K562 (cell line): ENCODE results near the gene C16orf78. TPM values are rescaled to one million over a fixed set of nuclear protein-coding genes. Genes with fewer than 3 reads are reported as not detected.

Experiments used
- ATAC-seq: fragments of 200-7000 bp; cut with Tn5 transposase; 3 replicates; pipeline ENCODE4 v1.9.1; 2020; ENCODE audit warnings: moderate library complexity
- BruUV-seq: library from RNA; stranded (reverse); fragments of 400-500 nt; replicated peaks from 2 replicates; lab custom pipeline; 2021; lab: Mats Ljungman, UMichigan
- CTCF ChIA-PET: fragments of 300-600 bp; formaldehyde crosslinking; extraction: SDS; loops from one replicate; lab custom pipeline; 2021; ENCODE audit warnings: low intra/inter-chr PET ratio; lab: Yijun Ruan, JAX
- POLR2A ChIA-PET: fragments of 300-600, 350-650 bp; sonication (Branson Sonifier 250); formaldehyde crosslinking; extraction: SDS; loops from one replicate; lab custom pipeline; 2021; ENCODE audit warnings: antibody characterized with exemption, inconsistent platforms; lab: Yijun Ruan, JAX
- DNase-seq, 4 experiments: peaks; one replicate each; pipeline versions ENCODE4 v3.0.0 to v3.0.0-alpha.2; 2011 to 2018; ENCODE audit warnings: low spot score in 3 of 4, mixed read lengths in 3 of 4; ENCODE audit errors: extremely low read depth in 1 of 4
- FAIRE-seq: peaks from 2 replicates; lab custom pipeline; 2011; peaks lifted over from hg19 to GRCh38; lab: Jason Lieb, UNC
- H2AFZ ChIP-seq: 2 replicates; pipeline ENCODE4 v1.6.0; 2011; ENCODE audit warnings: low read depth, low read length, control low read depth, inconsistent platforms
- H3K27ac ChIP-seq: fragments of 200-600 bp; 3 replicates; pipeline ENCODE4 v1.8.0; 2011; ENCODE audit warnings: low read depth, mild to moderate bottlenecking, control low read depth, inconsistent platforms, low read length, moderate library complexity, mixed read lengths; ENCODE audit errors: extremely low read depth
- H3K27me3 ChIP-seq, 2 experiments: fragments of 300-600 bp in 1 of 2; 2 replicates in 1 of 2; 3 replicates in 1 of 2; pipeline versions ENCODE4 v1.6.0 to v1.8.0; 2011; ENCODE audit warnings: inconsistent platforms in 2 of 2, low read length in 2 of 2, mild to moderate bottlenecking in 1 of 2, mixed read lengths in 1 of 2, moderate library complexity in 1 of 2; ENCODE audit not compliant: control insufficient read depth in 2 of 2, insufficient read depth in 2 of 2
- H3K36me3 ChIP-seq: fragments of 300-600 bp; 3 replicates; pipeline ENCODE4 v1.8.0; 2011; ENCODE audit warnings: mild to moderate bottlenecking, low read length, inconsistent platforms; ENCODE audit not compliant: control insufficient read depth, insufficient read depth
- H3K4me1 ChIP-seq, 2 experiments: fragments of 200-600 bp in 1 of 2; replicated peaks in 1 of 2; 2 replicates in 1 of 2; 3 replicates in 1 of 2; pipeline versions ENCODE4 v1.5.1 to v1.8.0; 2011; ENCODE audit warnings: inconsistent platforms in 2 of 2, low read length in 2 of 2, mild to moderate bottlenecking in 1 of 2, mixed read lengths in 1 of 2, moderate library complexity in 1 of 2; ENCODE audit not compliant: control insufficient read depth in 2 of 2, insufficient read depth in 2 of 2
- H3K4me2 ChIP-seq: 2 replicates; pipeline ENCODE4 v1.6.1; 2011; ENCODE audit warnings: low read length, control low read depth, inconsistent platforms, mixed read lengths; ENCODE audit not compliant: insufficient read depth
- H3K4me3 ChIP-seq: fragments of 200-600 bp; sonication (generic), shearing (Covaris generic); 2 replicates; pipeline ENCODE4 v1.5.1; 2016; ENCODE audit warnings: control low read depth, inconsistent platforms
- H3K79me2 ChIP-seq: fragments of 200-600 bp; 3 replicates; pipeline ENCODE4 v1.8.0; 2011; ENCODE audit warnings: low read length, inconsistent platforms; ENCODE audit not compliant: control insufficient read depth, insufficient read depth
- H3K9ac ChIP-seq, 2 experiments: 2 replicates each; pipeline versions ENCODE4 v1.6.0 to v1.6.1; 2011; ENCODE audit warnings: low read depth in 2 of 2, low read length in 2 of 2, control low read depth in 1 of 2, inconsistent platforms in 1 of 2, mild to moderate bottlenecking in 1 of 2, mixed read lengths in 1 of 2; ENCODE audit not compliant: insufficient read depth in 1 of 2
- H3K9me1 ChIP-seq: one replicate; pipeline ENCODE4 v1.6.0; 2011; ENCODE audit warnings: inconsistent platforms, mild to moderate bottlenecking, low read length, moderate library complexity; ENCODE audit not compliant: control insufficient read depth, insufficient read depth
- H3K9me3 ChIP-seq: replicated peaks from 2 replicates; pipeline ENCODE4 v1.5.1; 2011; ENCODE audit warnings: low read depth, low read length, inconsistent platforms; ENCODE audit not compliant: control insufficient read depth, insufficient read depth
- H4K20me1 ChIP-seq: replicated peaks from 2 replicates; pipeline ENCODE4 v1.6.1; 2011; ENCODE audit warnings: low read length, inconsistent platforms, mixed read lengths; ENCODE audit not compliant: control insufficient read depth, insufficient read depth
- SMARCE1 ChIP-seq: fragments of 450-650 bp; IDR thresholded peaks from 2 replicates; pipeline ENCODE4 v1.7.1; 2016; ENCODE audit warnings: mild to moderate bottlenecking
- TCF3 ChIP-seq: sonication (generic); formaldehyde crosslinking; IDR thresholded peaks from 2 replicates; pipeline ENCODE4 v1.4.0; 2020; ENCODE audit warnings: mild to moderate bottlenecking, missing genetic modification reagents
- ZKSCAN1 ChIP-seq: fragments of 150-350 bp; IDR thresholded peaks from 2 replicates; pipeline ENCODE4 v1.6.1; 2016; ENCODE audit warnings: low read depth, low read length
- ZNF311 ChIP-seq: fragments of 250-450 bp; sonication (Bioruptor Pico); IDR thresholded peaks from 2 replicates; pipeline ENCODE4 v1.4.0; 2020; ENCODE audit warnings: mild to moderate bottlenecking, moderate library complexity
- WGBS: fragments of 100-300 bp; shearing (Covaris generic); methylation state at CpG from one replicate; pipeline ENCODE4 v1.1.6; 2016; ENCODE audit warnings: low coverage, mixed read lengths; ENCODE audit not compliant: insufficient coverage; ENCODE audit errors: missing lambda C conversion rate; 5-methylcytosine and 5-hydroxymethylcytosine counted together
- in situ Hi-C: fragments of 300-500 bp; cut with MboI; formaldehyde crosslinking; loops from 4 replicates; pipeline ENCODE4 v1.15.0; 2018; ENCODE audit warnings: inconsistent platforms, mixed read lengths
- intact Hi-C: fragments of 100-400 bp; cut with micrococcal nuclease; formaldehyde crosslinking; loops from 2 replicates; pipeline ENCODE4 v1.14.2; 2022
- polyA plus RNA-seq, 8 experiments: library from polyadenylated mRNA; depleted of rRNA in 4 of 8; stranded (reverse) in 5 of 8; unstranded in 3 of 8; fragments of >200 nt; fragmentation: Nextera tagmentation in 2 of 8; fragmentation: Illumina TruSeq in 1 of 8; extraction: Ambion mirVana in 2 of 8; extraction: Trizol in 1 of 8; gene quantifications; 2 replicates each; pipeline versions ENCODE4 v1.2.1 to v1.2.3, GENCODE V29; 2011 to 2014; ENCODE audit warnings: inconsistent platforms in 1 of 8, missing spikeins in 1 of 8
- total RNA-seq, 7 experiments: library from RNA; depleted of rRNA in 6 of 7; stranded (reverse); fragments of >200 nt in 6 of 7; fragmentation: Illumina TruSeq in 2 of 7; extraction: Trizol in 2 of 7; gene quantifications; 2 replicates each; pipeline versions ENCODE4 v1.2.1 to v1.2.3, GENCODE V29; 2011 to 2021; ENCODE audit warnings: low replicate concordance in 1 of 7
- TF ChIP-seq, protein P1 (sequence below), 2 experiments: fragments of 450-650 bp; formaldehyde crosslinking in 1 of 2; IDR thresholded peaks; 2 replicates each; pipeline versions ENCODE4 v1.4.0 to v1.6.1; 2014 to 2020; ENCODE audit warnings: mild to moderate bottlenecking in 2 of 2, borderline replicate concordance in 1 of 2, low read depth in 1 of 2

The C16orf78 gene
- total and polyA plus RNA-seq, 9 of the 15 experiments (the other 6 are each of a cell fraction or from before 2014, with no cell fraction given) = not detected

DNA sequence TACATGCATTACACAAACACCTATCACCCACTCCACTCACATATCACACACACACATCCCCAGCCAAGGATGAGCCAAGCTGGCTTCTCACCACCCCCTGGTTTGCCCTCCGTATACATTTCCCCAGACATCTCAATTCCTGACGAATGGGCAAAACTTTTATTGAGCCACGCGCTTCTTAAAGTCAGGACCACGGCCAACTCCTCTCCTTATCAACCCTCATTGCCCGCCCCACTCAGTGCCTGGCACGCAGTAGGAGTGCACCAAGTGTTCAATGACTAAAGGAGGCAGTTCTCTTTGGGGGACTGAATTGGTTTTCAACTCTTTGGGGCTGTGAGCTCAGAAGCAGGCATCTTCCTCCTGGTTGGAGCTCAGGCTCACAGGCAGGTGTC, 22.5 kb upstream of the C16orf78 start:
- Histone ChIP-seq H3K4me3 (no peak overlapping the region), H3K27me3 (peaks cover 0 to 3% of the 10 kb centered on the region in 2 experiments; a peak in 1 of 5 replicates), H4K20me1 (0 out of 2 replicates have a peak, but pooled peaks cover 12% of the 10 kb centered on the region), H3K27ac (no peak overlapping the region), H3K4me1 (no peaks in the 10 kb centered on the region), H3K9ac (no peak overlapping the region), H3K9me1 (no peaks in the 10 kb centered on the region), H3K9me3 (no peaks in the 10 kb centered on the region), H2AFZ (no peak overlapping the region), H3K4me2 (no peak overlapping the region), H3K36me3 (no peaks in the 10 kb centered on the region), H3K79me2 (no peaks in the 10 kb centered on the region)
- FAIRE-seq = no peak
- TF ChIP-seq ZKSCAN1 = 0 out of 2 replicates have a peak, but pooled peaks have one; percentile 72
- TF ChIP-seq ZNF311 (CRISPR knock-in tag) = no peak
- no peak for TF ChIP-seq SMARCE1
- TF ChIP-seq, protein P1, sequence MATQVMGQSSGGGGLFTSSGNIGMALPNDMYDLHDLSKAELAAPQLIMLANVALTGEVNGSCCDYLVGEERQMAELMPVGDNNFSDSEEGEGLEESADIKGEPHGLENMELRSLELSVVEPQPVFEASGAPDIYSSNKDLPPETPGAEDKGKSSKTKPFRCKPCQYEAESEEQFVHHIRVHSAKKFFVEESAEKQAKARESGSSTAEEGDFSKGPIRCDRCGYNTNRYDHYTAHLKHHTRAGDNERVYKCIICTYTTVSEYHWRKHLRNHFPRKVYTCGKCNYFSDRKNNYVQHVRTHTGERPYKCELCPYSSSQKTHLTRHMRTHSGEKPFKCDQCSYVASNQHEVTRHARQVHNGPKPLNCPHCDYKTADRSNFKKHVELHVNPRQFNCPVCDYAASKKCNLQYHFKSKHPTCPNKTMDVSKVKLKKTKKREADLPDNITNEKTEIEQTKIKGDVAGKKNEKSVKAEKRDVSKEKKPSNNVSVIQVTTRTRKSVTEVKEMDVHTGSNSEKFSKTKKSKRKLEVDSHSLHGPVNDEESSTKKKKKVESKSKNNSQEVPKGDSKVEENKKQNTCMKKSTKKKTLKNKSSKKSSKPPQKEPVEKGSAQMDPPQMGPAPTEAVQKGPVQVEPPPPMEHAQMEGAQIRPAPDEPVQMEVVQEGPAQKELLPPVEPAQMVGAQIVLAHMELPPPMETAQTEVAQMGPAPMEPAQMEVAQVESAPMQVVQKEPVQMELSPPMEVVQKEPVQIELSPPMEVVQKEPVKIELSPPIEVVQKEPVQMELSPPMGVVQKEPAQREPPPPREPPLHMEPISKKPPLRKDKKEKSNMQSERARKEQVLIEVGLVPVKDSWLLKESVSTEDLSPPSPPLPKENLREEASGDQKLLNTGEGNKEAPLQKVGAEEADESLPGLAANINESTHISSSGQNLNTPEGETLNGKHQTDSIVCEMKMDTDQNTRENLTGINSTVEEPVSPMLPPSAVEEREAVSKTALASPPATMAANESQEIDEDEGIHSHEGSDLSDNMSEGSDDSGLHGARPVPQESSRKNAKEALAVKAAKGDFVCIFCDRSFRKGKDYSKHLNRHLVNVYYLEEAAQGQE (IDR thresholded peaks at IDR 0.05; ENCODE audit: borderline replicate concordance) = peak; percentile 19; the same call in 1 of the 2 replicates
- TF ChIP-seq, protein P1 (CRISPR knock-in tag; IDR thresholded peaks at IDR 0.05; ENCODE audit: low read depth) = no peak
- TF ChIP-seq TCF3 (CRISPR knock-in tag) = no peak
- no peak for DNase-seq
- no peak for ATAC-seq
- WGBS = 1% methylated on average over 7 of the region's 7 CpGs
- in situ Hi-C loops (no loop called here), intact Hi-C loops (loop anchor here (5.0 kb wide), 1 partner anchor 489 kb away; no protein-coding TSS in a partner anchor)
- ChIA-PET POLR2A (no interaction called here), CTCF (interaction anchor here (0.6 kb wide), 1 partner anchor 105 kb away, joined by 3 read pairs; no protein-coding TSS in a partner anchor)
- BruUV-seq = no TSS peak
